ENCODE data around the gene ARID4B. TPM values are rescaled to one million over a fixed set of nuclear protein-coding genes. Genes with fewer than 3 reads are reported as not detected.

The ARID4B gene
- total RNA-seq, 1 experiment from 2014 or later: 43.6 TPM

GRCh38 chr1:235152235-235152634, 175.7 kb downstream of the ARID4B start:
- Histone ChIP-seq H3K4me2 (ENCODE audit: low read depth, low read length, poor library complexity, severe bottlenecking) (no peak overlapping the region), H3K9ac (ENCODE audit: low read length) (no peak overlapping the region), H3K4me3 (ENCODE audit: low read length) (no peak overlapping the region), H3K36me3 (ENCODE audit: insufficient read depth, low read length) (peaks cover 58% of the 10 kb centered on the region), H3K79me2 (ENCODE audit: low read length) (peaks cover 45% of the 10 kb centered on the region), H3K4me1 (ENCODE audit: low read length) (no peaks in the 10 kb centered on the region), H3K27ac (ENCODE audit: low read length) (no peak overlapping the region), H3K9me2 (replicated peaks; ENCODE audit: insufficient read depth, low read length) (no peaks in the 10 kb centered on the region), H2AFZ (ENCODE audit: low read length) (no peak overlapping the region), H3K9me3 (ENCODE audit: low read length) (no peaks in the 10 kb centered on the region), H4K20me1 (ENCODE audit: insufficient read depth, low read depth, low read length) (0 out of 2 replicates have a peak, but pooled peaks cover 8% of the 10 kb centered on the region), H3K27me3 (ENCODE audit: low read length) (no peaks in the 10 kb centered on the region)
- no peak for DNase-seq

- Histone ChIP-seq H3K4me2 (ENCODE audit: low read depth, low read length, poor library complexity, severe bottlenecking) (no peak overlapping the region), H3K9ac (ENCODE audit: low read length) (no peak overlapping the region), H3K27me3 (ENCODE audit: low read length) (no peaks in the 10 kb centered on the region), H2AFZ (ENCODE audit: low read length) (no peak overlapping the region), H4K20me1 (ENCODE audit: insufficient read depth, low read depth, low read length) (0 out of 2 replicates have a peak, but pooled peaks cover 8% of the 10 kb centered on the region), H3K36me3 (ENCODE audit: insufficient read depth, low read length) (peaks cover 58% of the 10 kb centered on the region), H3K4me1 (ENCODE audit: low read length) (no peaks in the 10 kb centered on the region), H3K4me3 (ENCODE audit: low read length) (no peak overlapping the region), H3K79me2 (ENCODE audit: low read length) (peaks cover 41% of the 10 kb centered on the region), H3K27ac (ENCODE audit: low read length) (no peak overlapping the region), H3K9me2 (replicated peaks; ENCODE audit: insufficient read depth, low read length) (no peaks in the 10 kb centered on the region), H3K9me3 (ENCODE audit: low read length) (no peaks in the 10 kb centered on the region)
- no peak for DNase-seq
Observed at GRCh38 chr1:235151033-235151432, 176.9 kb downstream of the ARID4B start.

GRCh38 chr1:235149824-235150223, 178.2 kb downstream of the ARID4B start:
- Histone ChIP-seq H3K27ac (ENCODE audit: low read length) (no peak overlapping the region), H3K4me3 (ENCODE audit: low read length) (no peak overlapping the region), H3K27me3 (ENCODE audit: low read length) (no peaks in the 10 kb centered on the region), H3K4me1 (ENCODE audit: low read length) (no peaks in the 10 kb centered on the region), H3K36me3 (ENCODE audit: insufficient read depth, low read length) (peaks cover 61% of the 10 kb centered on the region), H4K20me1 (ENCODE audit: insufficient read depth, low read depth, low read length) (0 out of 2 replicates have a peak, but pooled peaks cover 6% of the 10 kb centered on the region), H3K9ac (ENCODE audit: low read length) (no peak overlapping the region), H3K9me3 (ENCODE audit: low read length) (no peaks in the 10 kb centered on the region), H3K4me2 (ENCODE audit: low read depth, low read length, poor library complexity, severe bottlenecking) (no peak overlapping the region), H2AFZ (ENCODE audit: low read length) (no peak overlapping the region), H3K79me2 (ENCODE audit: low read length) (peaks cover 51% of the 10 kb centered on the region), H3K9me2 (replicated peaks; ENCODE audit: insufficient read depth, low read length) (no peaks in the 10 kb centered on the region)
- DNase-seq: no peak

DNA sequence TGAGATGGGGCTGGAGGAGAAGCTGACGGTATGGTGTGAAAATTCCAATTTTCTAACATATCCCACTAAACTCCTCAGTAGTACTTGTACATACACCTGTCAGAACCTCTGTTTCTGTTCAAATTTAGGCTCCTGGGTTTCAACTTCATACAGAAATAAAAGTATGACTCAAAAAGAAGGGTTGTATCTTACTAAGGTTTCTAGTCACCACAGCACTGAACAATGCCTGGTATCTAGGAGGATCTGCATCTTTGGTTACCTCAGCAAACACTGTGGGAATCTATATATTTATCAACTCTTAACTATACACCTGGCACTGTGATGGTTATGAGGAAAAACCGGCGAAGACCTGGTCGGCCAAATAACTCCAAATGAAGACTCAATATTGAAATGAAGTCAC, 180.7 kb downstream of the ARID4B start:
- no peak overlapping the region for H3K4me2 ChIP-seq (ENCODE audit: low read depth, low read length, poor library complexity, severe bottlenecking)
- no peak overlapping the region for H3K9ac ChIP-seq (ENCODE audit: low read length)
- H3K27ac ChIP-seq (ENCODE audit: low read length): no peak overlapping the region
- H3K4me1 ChIP-seq (ENCODE audit: low read length): no peaks in the 10 kb centered on the region
- DNase-seq: no peak
- peaks cover 61% of the 10 kb centered on the region for H3K79me2 ChIP-seq (ENCODE audit: low read length)
- H3K9me2 ChIP-seq (replicated peaks; ENCODE audit: insufficient read depth, low read length): no peaks in the 10 kb centered on the region
- H3K27me3 ChIP-seq (ENCODE audit: low read length): no peaks in the 10 kb centered on the region
- no peaks in the 10 kb centered on the region for H3K9me3 ChIP-seq (ENCODE audit: low read length)
- no peak overlapping the region for H3K4me3 ChIP-seq (ENCODE audit: low read length)
- H2AFZ ChIP-seq (ENCODE audit: low read length): no peak overlapping the region
- H3K36me3 ChIP-seq (ENCODE audit: insufficient read depth, low read length): peaks cover 66% of the 10 kb centered on the region
- H4K20me1 ChIP-seq (ENCODE audit: insufficient read depth, low read depth, low read length): 0 out of 2 replicates have a peak, but pooled peaks cover 3% of the 10 kb centered on the region

DNA sequence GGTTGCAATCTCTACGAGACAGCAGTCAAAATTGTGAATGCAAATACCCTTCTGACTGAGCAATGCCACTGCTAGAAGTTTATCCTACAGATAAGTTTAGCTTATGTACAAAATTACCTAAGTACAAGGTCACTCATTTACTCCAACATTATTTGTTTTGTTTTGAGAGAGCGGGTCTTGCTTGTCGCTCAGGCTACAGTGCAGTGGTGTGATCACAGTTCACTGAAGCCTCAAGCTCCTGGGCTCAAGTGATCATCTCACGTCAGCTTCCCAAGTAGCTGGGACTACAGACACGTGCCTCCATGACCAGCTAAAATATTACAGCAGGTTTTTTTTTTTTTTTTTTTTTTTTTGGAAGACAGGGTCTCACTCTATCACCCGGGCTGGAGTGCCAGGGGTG, 182.3 kb downstream of the ARID4B start:
- Histone ChIP-seq H3K9me3 (ENCODE audit: low read length) (no peaks in the 10 kb centered on the region), H4K20me1 (ENCODE audit: insufficient read depth, low read depth, low read length) (0 out of 2 replicates have a peak, but pooled peaks cover 3% of the 10 kb centered on the region), H3K79me2 (ENCODE audit: low read length) (peaks cover 55% of the 10 kb centered on the region), H3K9me2 (replicated peaks; ENCODE audit: insufficient read depth, low read length) (no peaks in the 10 kb centered on the region), H3K36me3 (ENCODE audit: insufficient read depth, low read length) (peaks cover 58% of the 10 kb centered on the region), H3K27me3 (ENCODE audit: low read length) (no peaks in the 10 kb centered on the region), H3K9ac (ENCODE audit: low read length) (no peak overlapping the region), H3K4me1 (ENCODE audit: low read length) (no peaks in the 10 kb centered on the region), H2AFZ (ENCODE audit: low read length) (no peak overlapping the region), H3K4me2 (ENCODE audit: low read depth, low read length, poor library complexity, severe bottlenecking) (no peak overlapping the region), H3K4me3 (ENCODE audit: low read length) (no peak overlapping the region), H3K27ac (ENCODE audit: low read length) (no peak overlapping the region)
- no peak for DNase-seq

GRCh38 chr1:235142991-235143390, 185.0 kb downstream of the ARID4B start:
- Histone ChIP-seq H3K9me2 (replicated peaks; ENCODE audit: insufficient read depth, low read length) (no peaks in the 10 kb centered on the region), H3K79me2 (ENCODE audit: low read length) (peaks cover 52% of the 10 kb centered on the region), H3K4me3 (ENCODE audit: low read length) (no peak overlapping the region), H3K9ac (ENCODE audit: low read length) (no peak overlapping the region), H3K36me3 (ENCODE audit: insufficient read depth, low read length) (peaks cover 57% of the 10 kb centered on the region), H3K27ac (ENCODE audit: low read length) (no peak overlapping the region), H3K27me3 (ENCODE audit: low read length) (no peaks in the 10 kb centered on the region), H4K20me1 (ENCODE audit: insufficient read depth, low read depth, low read length) (no peaks in the 10 kb centered on the region), H3K4me2 (ENCODE audit: low read depth, low read length, poor library complexity, severe bottlenecking) (no peak overlapping the region), H3K4me1 (ENCODE audit: low read length) (no peaks in the 10 kb centered on the region), H2AFZ (ENCODE audit: low read length) (no peak overlapping the region), H3K9me3 (ENCODE audit: low read length) (no peaks in the 10 kb centered on the region)
- DNase-seq: no peak

- Histone ChIP-seq H4K20me1 (ENCODE audit: insufficient read depth, low read depth, low read length) (no peaks in the 10 kb centered on the region), H3K79me2 (ENCODE audit: low read length) (peaks cover 30% of the 10 kb centered on the region), H3K4me3 (ENCODE audit: low read length) (no peak overlapping the region), H3K9me2 (replicated peaks; ENCODE audit: insufficient read depth, low read length) (no peaks in the 10 kb centered on the region), H2AFZ (ENCODE audit: low read length) (no peak overlapping the region), H3K36me3 (ENCODE audit: insufficient read depth, low read length) (peaks cover 63% of the 10 kb centered on the region), H3K9me3 (ENCODE audit: low read length) (no peaks in the 10 kb centered on the region), H3K9ac (ENCODE audit: low read length) (no peak overlapping the region), H3K4me1 (ENCODE audit: low read length) (no peaks in the 10 kb centered on the region), H3K27ac (ENCODE audit: low read length) (no peak overlapping the region), H3K27me3 (ENCODE audit: low read length) (no peaks in the 10 kb centered on the region), H3K4me2 (ENCODE audit: low read depth, low read length, poor library complexity, severe bottlenecking) (no peak overlapping the region)
- DNase-seq: no peak
Observed at GRCh38 chr1:235139315-235139714, 188.7 kb downstream of the ARID4B start.

DNA sequence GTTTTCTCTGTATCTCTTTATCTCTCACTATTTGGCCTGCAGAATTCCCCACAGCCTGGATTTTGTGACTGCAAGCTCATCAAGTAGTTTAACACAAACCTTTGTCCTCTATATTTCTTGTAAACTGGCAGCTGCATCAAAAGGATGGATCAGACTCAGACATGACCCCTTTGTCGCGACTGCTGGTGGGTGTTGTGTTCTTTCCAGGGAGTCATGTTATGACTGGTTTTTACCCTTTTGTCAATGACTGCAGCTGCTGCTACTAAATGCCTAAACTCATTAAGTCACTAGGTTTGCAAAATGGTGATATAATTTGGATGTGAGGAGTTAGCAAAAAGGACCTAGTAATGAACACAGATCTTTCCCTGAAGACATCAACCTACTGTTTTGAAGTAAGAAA, 189.2 kb downstream of the ARID4B start:
- no peaks in the 10 kb centered on the region for H3K9me2 ChIP-seq (replicated peaks; ENCODE audit: insufficient read depth, low read length)
- no peak overlapping the region for H2AFZ ChIP-seq (ENCODE audit: low read length)
- H3K79me2 ChIP-seq (ENCODE audit: low read length): peaks cover 26% of the 10 kb centered on the region
- H3K36me3 ChIP-seq (ENCODE audit: insufficient read depth, low read length): peaks cover 62% of the 10 kb centered on the region
- H3K9ac ChIP-seq (ENCODE audit: low read length): no peak overlapping the region
- H3K27me3 ChIP-seq (ENCODE audit: low read length): no peaks in the 10 kb centered on the region
- H3K9me3 ChIP-seq (ENCODE audit: low read length): no peaks in the 10 kb centered on the region
- DNase-seq: no peak
- H3K27ac ChIP-seq (ENCODE audit: low read length): no peak overlapping the region
- no peaks in the 10 kb centered on the region for H4K20me1 ChIP-seq (ENCODE audit: insufficient read depth, low read depth, low read length)
- H3K4me2 ChIP-seq (ENCODE audit: low read depth, low read length, poor library complexity, severe bottlenecking): no peak overlapping the region
- H3K4me3 ChIP-seq (ENCODE audit: low read length): no peak overlapping the region
- H3K4me1 ChIP-seq (ENCODE audit: low read length): no peaks in the 10 kb centered on the region

- DNase-seq: no peak
- H3K9me2 ChIP-seq (replicated peaks; ENCODE audit: insufficient read depth, low read length): no peaks in the 10 kb centered on the region
- H3K27me3 ChIP-seq (ENCODE audit: low read length): no peaks in the 10 kb centered on the region
- H3K27ac ChIP-seq (ENCODE audit: low read length): no peak overlapping the region
- no peaks in the 10 kb centered on the region for H4K20me1 ChIP-seq (ENCODE audit: insufficient read depth, low read depth, low read length)
- no peaks in the 10 kb centered on the region for H3K9me3 ChIP-seq (ENCODE audit: low read length)
- H3K4me1 ChIP-seq (ENCODE audit: low read length): no peaks in the 10 kb centered on the region
- peaks cover 52% of the 10 kb centered on the region; the same call in 1 of the 2 replicates for H3K36me3 ChIP-seq (ENCODE audit: insufficient read depth, low read length)
- H2AFZ ChIP-seq (ENCODE audit: low read length): no peak overlapping the region
- peaks cover 13% of the 10 kb centered on the region for H3K79me2 ChIP-seq (ENCODE audit: low read length)
- H3K4me2 ChIP-seq (ENCODE audit: low read depth, low read length, poor library complexity, severe bottlenecking): no peak overlapping the region
- no peak overlapping the region for H3K4me3 ChIP-seq (ENCODE audit: low read length)
- H3K9ac ChIP-seq (ENCODE audit: low read length): no peak overlapping the region
Observed at GRCh38 chr1:235136111-235136510, 191.9 kb downstream of the ARID4B start.
